GM19239 (cell line): ENCODE results near the gene REV1.

ENCODE experiments used
- DNase-seq: peaks from one replicate; pipeline ENCODE4 v3.0.0; 2011; ENCODE audit warnings: low spot score; ENCODE audit not compliant: insufficient read length
- FAIRE-seq: peaks from 2 replicates; lab custom pipeline; 2011; peaks lifted over from hg19 to GRCh38; lab: Jason Lieb, UNC

The REV1 gene

GRCh38 chr2:99458529-99458928 is 31.3 kb downstream of the REV1 start:
- no peak for FAIRE-seq
- no peak for DNase-seq

GRCh38 chr2:99451686-99452085 is 38.1 kb downstream of the REV1 start:
- no peak for DNase-seq

GRCh38 chr2:99451280-99451679 is 38.5 kb downstream of the REV1 start:
- FAIRE-seq (peak; percentile 49), DNase-seq (no peak)

More at GRCh38 chr2:99451686-99452085, 38.1 kb downstream of the REV1 start:
- FAIRE-seq: no peak

GRCh38 chr2:99450199-99450598 is 39.6 kb downstream of the REV1 start:
- FAIRE-seq (no peak), DNase-seq (no peak)

- DNase-seq (no peak), FAIRE-seq (no peak)
Measured at GRCh38 chr2:99448556-99448955, 41.3 kb downstream of the REV1 start.

GRCh38 chr2:99445065-99445464 is 44.8 kb downstream of the REV1 start:
- FAIRE-seq: no peak
- DNase-seq: no peak

- DNase-seq (no peak), FAIRE-seq (peak; percentile 21)
Measured at GRCh38 chr2:99444222-99444621, 45.6 kb downstream of the REV1 start.

- no peak for DNase-seq
- FAIRE-seq: no peak
Measured at GRCh38 chr2:99442837-99443236, 47.0 kb downstream of the REV1 start.

GRCh38 chr2:99439971-99440505 is 49.8 kb downstream of the REV1 start:
- no peak for DNase-seq
- FAIRE-seq: no peak

GRCh38 chr2:99436874-99437273 is 52.9 kb downstream of the REV1 start:
- FAIRE-seq: no peak

GRCh38 chr2:99433340-99433739 is 56.5 kb downstream of the REV1 start:
- FAIRE-seq: no peak
- no peak for DNase-seq

More at GRCh38 chr2:99436874-99437273, 52.9 kb downstream of the REV1 start:
- no peak for DNase-seq

GRCh38 chr2:99431587-99432275 is 58.1 kb downstream of the REV1 start:
- no peak for FAIRE-seq
- no peak for DNase-seq

GRCh38 chr2:99430614-99431291 is 59.1 kb downstream of the REV1 start:
- no peak for DNase-seq
- FAIRE-seq: no peak

GRCh38 chr2:99425022-99425421 is 64.8 kb downstream of the REV1 start:
- DNase-seq: no peak
- FAIRE-seq: no peak

- FAIRE-seq (no peak), DNase-seq (no peak)
Measured at GRCh38 chr2:99424371-99424770, 65.4 kb downstream of the REV1 start.

- FAIRE-seq (no peak), DNase-seq (no peak)
Measured at GRCh38 chr2:99422599-99422998, 67.2 kb downstream of the REV1 start.

- DNase-seq (no peak), FAIRE-seq (no peak)
Measured at GRCh38 chr2:99421469-99421868, 68.3 kb downstream of the REV1 start.

- DNase-seq: no peak
- no peak for FAIRE-seq
Measured at GRCh38 chr2:99420751-99421299, 69.0 kb downstream of the REV1 start.

GRCh38 chr2:99420031-99420430 is 69.8 kb downstream of the REV1 start:
- no peak for FAIRE-seq

GRCh38 chr2:99417396-99417795 is 72.4 kb downstream of the REV1 start:
- DNase-seq (no peak), FAIRE-seq (no peak)

More at GRCh38 chr2:99420031-99420430, 69.8 kb downstream of the REV1 start:
- no peak for DNase-seq

- DNase-seq (no peak), FAIRE-seq (no peak)
Measured at GRCh38 chr2:99414566-99414965, 75.3 kb downstream of the REV1 start.
